ACC112 (cell line): ENCODE measurements around the gene GALT.

Source experiments
- H2AFZ ChIP-seq: fragments of 200-600 bp; sonication (generic); one replicate; pipeline ENCODE4 v1.6.0; 2017; ENCODE audit warnings: antibody characterized with exemption, low read length; ENCODE audit not compliant: unreplicated experiment
- H3K27ac ChIP-seq: fragments of 200-600 bp; sonication (generic); 2 replicates; pipeline ENCODE4 v1.5.1; 2014; ENCODE audit warnings: low read depth, mild to moderate bottlenecking, antibody characterized with exemption, low read length, moderate library complexity
- H3K27me3 ChIP-seq: fragments of 200-600 bp; sonication (generic); 2 replicates; pipeline ENCODE4 v1.6.1; 2014; ENCODE audit warnings: mild to moderate bottlenecking, antibody characterized with exemption, low read length, moderate library complexity, mixed read lengths; ENCODE audit not compliant: insufficient read depth
- H3K36me3 ChIP-seq: fragments of 200-600 bp; sonication (generic); 2 replicates; pipeline ENCODE4 v1.6.1; 2016; ENCODE audit warnings: mild to moderate bottlenecking, antibody characterized with exemption, low read length, moderate library complexity, mixed read lengths; ENCODE audit not compliant: insufficient read depth
- H3K4me1 ChIP-seq: fragments of 200-600 bp; sonication (generic); one replicate; pipeline ENCODE4 v1.6.1; 2016; ENCODE audit warnings: low read length, mixed read lengths; ENCODE audit not compliant: insufficient read depth, unreplicated experiment, control insufficient read depth
- H3K4me3 ChIP-seq: fragments of 200-600 bp; sonication (generic); 2 replicates; pipeline ENCODE4 v1.5.1; 2014; ENCODE audit warnings: mild to moderate bottlenecking, low read depth, low read length
- H3K79me2 ChIP-seq: fragments of 200-600 bp; sonication (generic); one replicate; pipeline ENCODE4 v1.6.0; 2016; ENCODE audit warnings: low read length; ENCODE audit not compliant: control insufficient read depth, unreplicated experiment, insufficient read depth

Gene GALT

DNA sequence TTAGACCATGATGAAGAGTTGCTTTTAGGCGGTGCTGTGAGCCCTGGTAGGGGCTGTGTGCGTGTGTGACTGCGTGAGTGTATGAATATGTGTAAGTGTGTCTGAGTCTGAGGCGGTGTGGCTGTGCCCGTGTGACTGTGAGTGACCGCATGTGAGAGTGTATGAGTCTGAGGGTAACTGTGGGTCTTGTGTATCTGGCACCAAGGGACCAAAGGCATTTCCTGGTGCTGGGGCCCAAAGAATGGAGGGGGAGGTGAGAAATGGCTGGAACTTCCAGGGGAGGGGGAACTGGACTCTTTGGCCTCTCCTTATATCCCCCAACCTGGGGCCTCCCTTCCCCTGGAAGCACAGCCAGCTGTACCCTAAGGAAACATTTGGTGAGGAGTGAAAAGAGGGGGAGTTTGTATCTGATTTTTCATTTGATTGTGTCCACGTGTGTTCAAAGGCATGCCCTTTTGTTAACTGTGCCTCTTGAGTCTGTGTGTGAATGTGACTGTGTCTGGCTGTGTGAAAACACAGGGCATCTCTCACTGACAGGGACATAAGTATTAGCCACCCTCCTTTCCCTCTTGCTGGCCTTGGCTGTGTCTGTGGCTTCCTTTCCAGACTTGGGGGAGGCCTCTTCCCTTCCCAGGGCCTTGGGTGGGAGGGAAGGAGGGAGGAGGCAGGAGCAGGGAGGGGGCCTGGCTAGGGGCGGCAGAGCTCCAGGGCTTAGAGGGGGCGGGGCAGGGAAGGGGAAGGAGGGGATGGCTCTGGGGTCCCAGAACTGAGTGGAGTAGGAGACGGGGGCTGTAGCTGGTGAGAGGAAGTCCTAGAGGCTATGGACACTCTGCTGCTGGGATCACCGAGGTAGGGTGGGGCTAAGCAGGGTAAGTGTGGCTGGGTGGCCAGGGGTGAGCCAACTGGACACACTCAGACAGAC, 6.9 kb downstream of the GALT start:
- Histone ChIP-seq H3K36me3 (no peaks in the 10 kb centered on the region), H3K79me2 (peaks cover under 1% of the 10 kb centered on the region), H3K4me1 (peaks cover 35% of the 10 kb centered on the region), H2AFZ (peak overlapping the region; percentile 53), H3K4me3 (peak overlapping the region; percentile 76), H3K27me3 (no peaks in the 10 kb centered on the region), H3K27ac (peak overlapping the region; percentile 41)

DNA sequence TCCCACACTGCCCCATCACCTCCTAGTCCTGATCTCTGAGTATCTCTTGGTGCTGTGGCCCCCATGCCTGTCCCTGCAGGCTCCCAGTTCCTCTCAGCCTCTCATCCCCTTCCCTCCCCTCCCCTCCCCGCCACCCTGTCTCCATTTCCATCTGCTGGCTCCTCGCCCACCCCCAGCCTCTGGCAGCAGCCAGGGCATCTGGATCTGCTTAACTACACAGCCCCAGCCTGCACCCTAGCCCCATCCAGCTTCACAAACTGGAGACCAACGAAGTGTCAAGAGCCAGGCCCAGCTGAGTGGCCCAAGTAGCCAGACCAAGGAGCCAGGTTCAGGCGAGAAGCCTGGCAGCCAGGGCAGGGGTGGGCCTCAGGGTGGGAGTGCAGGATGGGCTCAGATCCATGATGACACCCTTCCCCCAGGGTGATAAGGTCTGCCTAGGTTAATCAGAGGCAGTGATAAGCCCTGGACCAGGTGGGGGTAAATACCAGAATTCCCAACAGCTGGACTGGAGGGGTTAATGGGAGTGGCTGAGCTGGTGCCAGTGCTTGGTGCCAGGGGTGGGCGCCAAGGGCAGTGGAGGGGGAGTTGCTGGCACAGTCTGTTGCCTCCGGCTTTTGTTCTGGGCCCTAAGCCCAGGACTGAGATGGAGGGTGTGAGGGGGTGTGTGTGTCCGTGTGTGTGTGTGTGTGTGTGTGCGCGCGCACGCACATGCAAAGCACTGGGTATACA, 8.0 kb downstream of the GALT start:
- Histone ChIP-seq H3K79me2 (no peaks in the 10 kb centered on the region), H3K27ac (no peak overlapping the region), H3K36me3 (no peaks in the 10 kb centered on the region), H3K27me3 (no peaks in the 10 kb centered on the region), H2AFZ (no peak overlapping the region), H3K4me1 (peaks cover 35% of the 10 kb centered on the region), H3K4me3 (no peak overlapping the region)

DNA sequence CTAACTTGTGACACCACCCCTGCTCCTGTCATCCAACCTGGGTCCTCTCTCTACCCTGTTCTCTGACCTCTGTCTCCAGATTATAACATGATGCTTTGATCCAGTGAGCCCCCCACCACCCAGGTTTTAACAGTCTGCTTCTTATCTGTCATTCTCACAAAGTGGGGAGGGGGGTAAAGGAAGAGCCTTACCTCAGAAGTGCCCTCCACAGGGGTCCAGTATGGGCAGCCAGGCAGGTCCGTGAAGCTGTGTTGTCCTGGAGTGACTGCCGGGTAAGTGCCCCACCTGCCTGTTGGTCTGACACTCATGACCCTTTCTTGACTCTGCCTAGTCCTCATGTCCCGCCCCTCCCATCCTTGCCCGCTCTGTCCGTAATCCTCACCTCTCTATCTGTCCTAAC, 8.9 kb downstream of the GALT start:
- Histone ChIP-seq H3K4me1 (peaks cover 35% of the 10 kb centered on the region), H2AFZ (no peak overlapping the region), H3K36me3 (no peaks in the 10 kb centered on the region), H3K4me3 (no peak overlapping the region), H3K27me3 (no peaks in the 10 kb centered on the region), H3K27ac (no peak overlapping the region), H3K79me2 (no peaks in the 10 kb centered on the region)

DNA sequence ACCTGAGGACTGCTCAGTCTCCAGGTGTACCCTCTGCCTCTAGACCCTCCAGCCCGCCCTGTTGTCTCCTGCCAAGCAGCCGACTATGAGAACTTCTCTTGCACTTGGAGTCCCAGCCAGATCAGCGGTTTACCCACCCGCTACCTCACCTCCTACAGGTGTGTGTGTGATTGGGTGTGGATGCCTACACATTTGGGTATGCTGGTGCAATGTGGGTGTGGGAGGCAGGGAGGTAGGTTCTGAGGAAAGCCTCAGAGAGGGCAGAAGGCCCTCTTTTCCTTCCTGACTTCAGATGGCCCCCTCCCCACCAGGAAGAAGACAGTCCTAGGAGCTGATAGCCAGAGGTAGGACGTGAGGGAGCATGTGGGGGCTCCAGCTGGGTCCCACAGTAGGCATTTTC, 10.5 kb downstream of the GALT start:
- no peaks in the 10 kb centered on the region for H3K27me3 ChIP-seq
- H3K4me1 ChIP-seq: peaks cover 22% of the 10 kb centered on the region
- H3K4me3 ChIP-seq: no peak overlapping the region
- no peak overlapping the region for H3K27ac ChIP-seq
- H3K36me3 ChIP-seq: no peaks in the 10 kb centered on the region
- no peak overlapping the region for H2AFZ ChIP-seq
- H3K79me2 ChIP-seq: no peaks in the 10 kb centered on the region

DNA sequence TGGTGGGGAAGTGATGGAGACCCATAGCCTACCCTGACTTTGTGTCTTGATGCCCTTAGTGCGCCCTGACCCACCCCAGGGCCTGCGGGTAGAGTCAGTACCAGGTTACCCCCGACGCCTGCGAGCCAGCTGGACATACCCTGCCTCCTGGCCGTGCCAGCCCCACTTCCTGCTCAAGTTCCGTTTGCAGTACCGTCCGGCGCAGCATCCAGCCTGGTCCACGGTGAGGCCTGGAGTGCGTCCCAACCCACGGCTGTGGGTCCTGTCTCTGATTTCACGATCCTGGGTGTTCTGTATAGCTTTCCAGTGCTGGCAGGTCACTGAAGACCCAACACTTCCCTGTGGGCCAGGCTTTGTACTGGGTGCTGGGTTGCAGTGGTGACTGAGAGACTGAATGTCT, 12.0 kb downstream of the GALT start:
- Histone ChIP-seq H3K79me2 (no peaks in the 10 kb centered on the region), H2AFZ (no peak overlapping the region), H3K27me3 (no peaks in the 10 kb centered on the region), H3K36me3 (no peaks in the 10 kb centered on the region), H3K4me1 (peaks cover 7% of the 10 kb centered on the region), H3K4me3 (no peak overlapping the region), H3K27ac (no peak overlapping the region)

DNA sequence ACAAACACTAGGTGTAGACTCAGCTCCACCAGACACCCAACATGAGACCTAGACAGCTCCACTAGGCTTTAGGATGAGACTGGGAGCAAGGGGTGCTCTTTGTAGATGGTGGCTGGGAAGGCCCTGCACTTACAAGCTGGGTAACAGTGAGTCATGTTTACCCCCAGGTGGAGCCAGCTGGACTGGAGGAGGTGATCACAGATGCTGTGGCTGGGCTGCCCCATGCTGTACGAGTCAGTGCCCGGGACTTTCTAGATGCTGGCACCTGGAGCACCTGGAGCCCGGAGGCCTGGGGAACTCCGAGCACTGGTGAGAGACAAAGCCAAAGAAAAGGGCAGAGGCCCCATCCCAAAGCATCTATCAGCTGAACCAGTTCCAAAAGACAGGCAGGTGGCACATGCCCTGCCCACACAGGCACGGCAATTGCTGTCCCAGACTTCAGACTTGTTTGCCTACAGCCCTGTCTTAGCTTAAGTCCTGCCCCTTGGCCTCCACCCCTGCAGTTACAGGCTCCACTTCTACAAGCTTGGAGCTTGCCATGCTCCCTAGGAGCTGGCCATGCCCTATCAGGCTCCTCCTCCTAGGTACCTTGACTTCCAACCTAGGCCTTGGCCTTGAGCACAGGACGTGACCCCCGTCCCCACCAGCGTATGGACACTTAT, 13.2 kb downstream of the GALT start:
- no peak overlapping the region for H2AFZ ChIP-seq
- no peaks in the 10 kb centered on the region for H3K79me2 ChIP-seq
- no peaks in the 10 kb centered on the region for H3K27me3 ChIP-seq
- no peaks in the 10 kb centered on the region for H3K36me3 ChIP-seq
- no peaks in the 10 kb centered on the region for H3K4me1 ChIP-seq
- H3K4me3 ChIP-seq: no peak overlapping the region
- H3K27ac ChIP-seq: no peak overlapping the region

DNA sequence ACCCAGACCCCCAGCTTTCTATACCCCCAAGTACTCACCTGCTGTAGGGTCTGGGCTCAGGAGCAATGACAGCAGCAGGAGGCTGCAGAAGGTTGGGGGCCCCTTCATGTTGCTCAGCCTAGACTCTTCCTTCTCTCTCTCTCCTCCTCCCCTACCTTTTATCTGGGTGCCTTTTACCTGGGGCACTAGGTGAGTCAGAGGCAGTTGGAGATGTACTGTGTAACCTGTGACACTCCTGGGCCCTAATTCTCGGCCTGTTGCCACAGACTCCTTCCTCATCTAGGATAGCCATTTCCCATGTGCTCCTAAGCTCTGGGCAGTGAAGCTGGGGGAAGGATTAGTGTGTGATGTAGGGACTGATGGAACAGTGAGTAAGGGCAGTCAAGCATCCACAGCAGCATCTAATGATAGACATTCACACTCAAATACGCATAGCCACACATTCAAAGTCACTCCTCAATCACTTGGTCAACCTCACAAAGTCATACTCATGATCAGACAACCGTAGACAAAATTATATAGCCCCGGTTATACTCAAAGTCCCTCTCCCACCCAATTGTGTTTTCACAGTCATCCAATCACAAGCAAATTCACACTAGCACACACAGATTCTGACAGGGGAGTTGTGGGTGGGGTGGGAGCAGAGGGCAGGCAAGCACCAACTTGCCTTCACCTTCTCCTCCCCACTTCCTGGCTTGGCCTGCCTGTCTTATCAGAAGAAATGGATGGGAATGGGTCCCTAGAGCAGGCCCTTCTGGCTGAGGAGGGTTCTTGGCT, 16.2 kb downstream of the GALT start, which contains the start of gene CCL27:
TSS of gene CCL27 (minus strand) at position 132 of the 777 bp plus-strand sequence. CDS start at position 108, 24 bp downstream.
- H3K79me2 ChIP-seq: peaks cover 15% of the 10 kb centered on the region
- peaks cover 6% of the 10 kb centered on the region for H3K4me1 ChIP-seq
- no peak within 1 kb of the TSS for H2AFZ ChIP-seq
- no peaks in the 10 kb centered on the region for H3K27me3 ChIP-seq
- H3K4me3 ChIP-seq: no peak within 1 kb of the TSS
- no peak within 1 kb of the TSS for H3K27ac ChIP-seq
- H3K36me3 ChIP-seq: peaks cover 3% of the 10 kb centered on the region; the same call in 1 of the 2 replicates

DNA sequence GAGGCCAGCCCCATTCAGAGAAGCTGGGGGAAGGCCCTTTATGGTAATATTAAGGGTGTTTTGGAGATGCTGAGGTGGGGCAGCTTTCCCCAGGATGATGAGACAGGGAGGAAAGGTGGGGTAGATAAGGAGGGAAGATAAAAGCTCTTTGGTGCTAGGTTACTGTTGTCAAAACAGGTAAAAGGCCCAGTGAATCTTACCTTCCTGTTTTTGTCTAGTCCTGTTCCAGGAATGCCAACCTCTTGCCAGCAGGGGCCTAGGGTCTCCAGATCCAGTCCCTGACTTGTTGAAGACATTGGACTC, 16.8 kb downstream of the GALT start:
- no peak overlapping the region for H3K4me3 ChIP-seq
- peaks cover 6% of the 10 kb centered on the region for H3K4me1 ChIP-seq
- H3K79me2 ChIP-seq: peaks cover 19% of the 10 kb centered on the region
- no peak overlapping the region for H2AFZ ChIP-seq
- no peak overlapping the region for H3K27ac ChIP-seq
- H3K27me3 ChIP-seq: no peaks in the 10 kb centered on the region
- H3K36me3 ChIP-seq: peaks cover 8% of the 10 kb centered on the region; the same call in 1 of the 2 replicates

DNA sequence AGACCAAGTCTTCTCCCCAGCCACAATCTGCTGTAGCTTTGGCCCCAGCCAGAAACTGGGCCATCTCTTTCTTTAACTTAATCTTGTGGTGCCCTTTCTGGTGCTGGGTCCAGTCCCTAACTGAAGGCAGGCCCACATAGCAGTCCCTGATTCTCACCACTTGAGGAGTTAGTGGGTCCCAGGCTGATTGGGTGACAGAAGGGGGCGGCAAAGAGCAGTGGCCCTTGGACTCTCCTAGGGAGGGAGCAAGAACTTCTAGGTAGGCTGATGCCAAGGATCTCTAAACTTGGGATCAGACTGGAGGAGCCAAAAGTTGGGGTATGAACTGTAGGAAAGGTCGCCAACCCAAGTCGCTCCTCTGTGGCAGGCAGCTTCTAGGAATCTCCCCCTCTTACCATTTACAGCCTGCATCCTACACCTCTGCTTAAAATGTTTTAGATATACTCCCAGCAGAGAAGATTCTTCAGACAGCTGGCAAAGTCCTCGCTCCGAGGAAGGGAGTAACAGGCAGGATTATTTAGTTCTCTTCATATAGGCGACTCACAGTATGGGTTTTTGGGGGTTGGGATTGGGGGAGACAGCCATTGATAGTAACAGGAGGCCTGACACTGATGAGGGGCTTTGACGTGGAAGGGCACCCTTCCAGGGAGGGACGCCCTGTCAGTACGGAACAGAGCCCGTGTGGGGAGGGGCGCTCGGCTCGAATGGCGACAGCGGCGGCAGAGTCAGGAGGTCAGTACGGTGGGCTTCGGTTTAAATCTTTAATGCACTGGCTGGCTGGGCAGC, 18.0 kb downstream of the GALT start:
- Histone ChIP-seq H3K36me3 (peaks cover 18% of the 10 kb centered on the region), H3K79me2 (peaks cover 21% of the 10 kb centered on the region), H3K4me3 (peak overlapping the region; percentile 95), H3K27me3 (no peaks in the 10 kb centered on the region), H3K27ac (peak overlapping the region; percentile 36; the same call in 1 of the 2 replicates), H3K4me1 (peaks cover 6% of the 10 kb centered on the region), H2AFZ (peak overlapping the region; percentile 63)
